HTERT RPE-1 (cell line): Measurements from ENCODE around the gene CAMK1D.

ENCODE experiments used
- in situ Hi-C: fragments of 300-500 bp; cut with MboI; formaldehyde crosslinking; loops from 4 replicates; pipeline ENCODE4 v1.14.3; 2020; ENCODE audit warnings: low sequenced_read_pairs

Gene CAMK1D

DNA sequence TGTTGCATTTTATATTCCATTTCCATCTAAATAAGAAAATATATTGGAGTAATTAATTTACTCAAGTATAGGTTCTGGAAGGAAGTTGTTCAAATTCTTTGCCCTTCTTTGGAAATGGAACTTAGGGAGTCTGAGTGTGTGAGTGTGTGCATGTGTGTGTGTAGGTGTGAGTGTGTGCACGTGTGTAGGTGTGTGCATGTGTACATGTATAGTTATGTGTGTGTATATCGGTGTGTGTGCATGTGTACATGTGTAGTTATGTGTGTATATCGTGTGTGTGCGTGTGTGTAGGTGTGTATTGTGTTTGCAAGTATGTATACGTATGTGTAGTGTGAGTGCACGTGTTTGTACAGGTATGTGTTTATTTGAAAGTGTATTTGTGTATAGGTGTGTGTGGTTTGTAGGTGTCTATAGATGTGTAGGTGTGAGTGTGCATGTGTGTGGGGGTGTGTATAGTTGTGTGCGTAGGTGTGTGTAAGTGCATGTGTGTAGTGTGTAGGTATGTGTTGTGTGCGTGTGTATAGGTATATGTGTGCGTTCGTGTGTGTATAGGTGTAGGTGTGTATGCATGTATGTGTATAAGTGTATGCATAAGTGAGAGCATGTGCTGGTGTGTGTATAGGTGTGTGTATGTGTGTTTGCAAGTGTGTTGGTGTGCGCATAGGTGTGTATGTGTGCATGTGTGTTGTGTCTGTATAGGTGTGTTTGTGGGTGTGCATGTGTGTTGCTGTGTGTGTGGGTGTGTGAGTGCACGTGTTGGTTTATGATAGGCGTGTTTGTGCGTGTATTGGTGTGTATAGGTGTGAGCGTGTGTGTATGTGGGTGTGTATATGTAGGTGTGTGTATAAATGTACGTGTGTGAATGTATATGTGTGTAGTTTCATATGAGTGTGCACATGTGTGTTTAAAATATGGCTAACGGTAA lies 266.2 kb downstream of the CAMK1D start:
- in situ Hi-C loops = no loop called here

GRCh38 chr10:12617191-12618175 lies 268.1 kb downstream of the CAMK1D start:
- in situ Hi-C loops = no loop called here

DNA sequence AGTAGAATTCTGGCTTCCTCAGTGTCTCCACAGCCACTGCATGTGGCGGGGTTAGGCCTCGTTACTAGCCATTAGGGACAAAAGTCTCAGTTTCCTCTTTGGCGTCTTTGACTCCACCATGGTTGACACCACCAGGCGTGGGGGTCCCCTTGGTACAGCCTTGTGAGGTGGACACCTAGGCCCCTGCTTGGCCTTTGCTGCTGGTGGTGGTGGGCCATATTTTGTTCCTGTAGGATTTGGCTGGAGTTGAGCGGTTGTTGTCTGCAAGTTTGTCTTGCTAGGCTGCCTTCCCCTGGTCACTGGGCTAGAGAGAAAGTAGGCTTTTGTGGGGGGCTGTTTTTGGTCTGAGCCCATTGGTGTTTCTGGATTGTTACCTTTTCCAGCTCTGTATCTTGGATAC lies 272.7 kb downstream of the CAMK1D start:
- in situ Hi-C loops = no loop called here

DNA sequence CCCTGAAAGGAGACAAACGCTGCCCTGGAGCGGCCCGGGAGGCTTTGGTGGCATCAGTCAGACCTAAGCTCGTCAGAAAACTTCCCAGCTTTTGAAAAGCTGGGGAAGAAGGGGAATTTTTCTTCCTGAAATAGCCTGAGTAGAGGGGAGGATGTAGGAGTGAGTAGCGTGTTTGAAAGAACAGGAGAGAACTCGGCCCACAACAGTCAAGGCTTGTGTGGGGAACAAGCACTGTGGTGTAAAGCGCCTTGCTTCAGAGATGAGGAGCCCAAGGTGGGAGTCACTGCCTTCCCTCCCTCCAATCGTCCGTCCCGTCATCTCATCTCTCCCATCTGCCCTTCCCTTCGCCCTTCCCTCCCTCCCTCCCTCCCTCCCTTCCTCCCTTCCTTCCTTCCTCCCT lies 273.3 kb downstream of the CAMK1D start:
- in situ Hi-C loops = no loop called here

- in situ Hi-C loops = no loop called here
These were observed 276.2 kb downstream of the CAMK1D start for GRCh38 chr10:12625393-12626023.

DNA sequence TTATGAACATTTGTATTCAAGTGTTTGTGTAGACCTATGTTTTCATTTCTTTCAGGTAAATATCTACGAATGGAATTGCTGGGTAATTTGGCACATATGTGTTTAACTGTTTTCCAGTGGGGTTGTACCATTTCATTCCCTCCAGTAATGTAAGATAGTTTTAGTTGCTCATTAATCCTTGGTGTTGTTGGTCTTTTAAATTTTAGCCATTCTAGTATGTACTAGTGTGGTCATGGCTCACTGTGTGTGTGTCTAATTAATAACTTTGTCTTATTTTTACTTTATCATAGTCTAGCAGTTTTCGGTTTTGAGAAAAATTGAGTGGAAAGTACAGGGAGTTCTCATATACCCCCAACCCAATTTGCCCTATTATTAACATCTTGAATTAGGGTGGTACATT lies 278.8 kb downstream of the CAMK1D start:
- in situ Hi-C loops = no loop called here

- in situ Hi-C loops = no loop called here
These were observed 279.8 kb downstream of the CAMK1D start for GRCh38 chr10:12628964-12629766.

GRCh38 chr10:12629767-12630165 lies 280.4 kb downstream of the CAMK1D start:
- in situ Hi-C loops = no loop called here

DNA sequence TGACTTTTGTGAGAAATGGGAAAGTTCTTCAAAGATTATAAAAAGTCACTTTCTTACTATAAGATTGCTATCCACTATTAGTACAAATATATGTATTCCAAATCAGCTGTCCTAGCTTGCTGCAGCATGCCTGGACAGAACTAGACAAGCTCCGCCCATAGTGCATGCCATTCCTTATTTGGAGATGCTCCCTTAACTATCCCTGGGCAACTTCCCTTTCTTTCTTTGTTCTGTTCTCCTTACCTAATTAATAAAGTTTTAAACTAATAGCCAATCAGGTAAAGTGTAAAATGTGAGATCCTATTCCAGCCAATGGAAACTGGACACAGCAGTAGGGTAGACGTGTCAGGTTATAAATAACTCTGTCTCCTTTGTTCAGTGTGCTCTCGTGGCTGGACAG lies 281.9 kb downstream of the CAMK1D start:
- in situ Hi-C loops = no loop called here

DNA sequence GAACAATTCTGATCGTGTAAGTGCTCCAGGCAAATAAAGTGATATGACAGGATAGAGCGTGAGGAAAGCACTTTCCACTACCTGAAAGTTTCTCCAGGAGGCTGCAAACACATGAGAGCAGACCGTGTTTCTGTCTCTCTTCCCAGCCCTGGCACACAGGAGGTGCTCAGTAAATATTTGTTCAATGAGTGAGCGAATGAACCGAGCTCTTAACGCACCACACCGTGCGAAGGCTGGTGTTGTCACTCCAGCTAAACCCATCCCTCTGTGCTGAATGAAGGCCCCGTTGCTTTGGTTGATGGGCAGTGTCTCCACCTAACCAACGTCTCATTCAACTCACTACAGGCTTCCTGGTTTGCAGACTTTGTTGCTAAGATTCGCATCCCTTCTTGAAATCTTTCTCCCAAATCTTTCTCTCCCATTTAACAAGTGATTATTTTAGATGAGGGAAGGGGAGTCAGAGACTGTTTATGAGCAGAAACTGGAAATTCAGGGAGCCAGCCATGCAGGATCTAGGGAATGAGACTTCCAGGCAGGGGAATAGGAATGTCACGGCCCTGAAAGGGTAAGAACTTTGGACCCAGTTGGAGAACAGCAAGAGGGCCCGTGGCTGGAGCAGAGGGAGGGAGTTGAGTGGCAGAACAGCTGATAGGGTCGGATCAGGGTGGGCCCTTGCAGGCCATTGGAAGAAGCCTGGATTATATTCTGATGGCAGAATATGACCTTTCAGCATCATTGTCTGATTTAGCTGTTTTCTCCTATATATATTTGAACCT lies 282.6 kb downstream of the CAMK1D start:
- in situ Hi-C loops = no loop called here

- in situ Hi-C loops = no loop called here
These were observed 284.7 kb downstream of the CAMK1D start for GRCh38 chr10:12633776-12634620.

- in situ Hi-C loops = no loop called here
These were observed 285.2 kb downstream of the CAMK1D start for GRCh38 chr10:12634621-12634931.

- in situ Hi-C loops = no loop called here
These were observed 285.8 kb downstream of the CAMK1D start for GRCh38 chr10:12635127-12635541.

- in situ Hi-C loops = no loop called here
These were observed 287.2 kb downstream of the CAMK1D start for GRCh38 chr10:12636571-12636970.

DNA sequence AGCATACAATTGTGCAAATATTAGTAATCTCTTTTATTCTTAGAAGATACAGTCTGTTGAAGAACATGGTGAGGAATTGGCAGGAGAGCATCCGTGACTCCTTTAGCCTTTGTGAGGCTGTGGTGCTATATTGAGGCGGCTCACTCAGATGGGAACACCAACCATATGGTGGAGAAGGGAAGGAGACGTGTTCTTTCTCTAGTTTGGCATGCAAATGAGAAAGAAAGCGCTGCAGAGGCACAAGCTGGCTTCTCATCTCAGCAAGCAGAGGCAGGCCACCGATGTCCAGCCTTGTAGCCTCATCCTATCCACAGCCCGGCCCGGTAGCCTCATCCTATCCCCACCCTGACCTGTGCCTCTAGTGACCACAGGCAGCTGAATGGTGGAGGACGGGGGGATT lies 288.3 kb downstream of the CAMK1D start:
- in situ Hi-C loops = no loop called here

DNA sequence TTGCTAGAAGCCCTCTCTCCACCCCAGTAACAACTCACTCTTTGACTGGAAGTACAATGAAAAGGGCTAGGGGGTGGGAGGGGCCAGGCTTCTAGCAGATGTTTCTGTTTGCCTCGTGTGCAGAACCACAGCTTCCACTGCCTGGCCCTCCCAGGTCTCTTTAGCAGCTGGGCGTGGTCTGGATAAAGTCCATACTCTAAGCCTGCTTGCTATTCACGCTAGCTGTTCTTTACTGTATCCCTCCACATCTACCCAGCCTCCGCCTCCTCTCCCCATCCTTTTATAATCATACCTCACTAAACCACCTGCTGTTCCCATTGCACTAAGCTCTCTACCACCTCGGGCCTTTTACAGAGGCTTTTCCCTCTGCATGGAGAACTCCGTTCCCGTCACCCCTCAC lies 288.8 kb downstream of the CAMK1D start:
- in situ Hi-C loops = no loop called here

DNA sequence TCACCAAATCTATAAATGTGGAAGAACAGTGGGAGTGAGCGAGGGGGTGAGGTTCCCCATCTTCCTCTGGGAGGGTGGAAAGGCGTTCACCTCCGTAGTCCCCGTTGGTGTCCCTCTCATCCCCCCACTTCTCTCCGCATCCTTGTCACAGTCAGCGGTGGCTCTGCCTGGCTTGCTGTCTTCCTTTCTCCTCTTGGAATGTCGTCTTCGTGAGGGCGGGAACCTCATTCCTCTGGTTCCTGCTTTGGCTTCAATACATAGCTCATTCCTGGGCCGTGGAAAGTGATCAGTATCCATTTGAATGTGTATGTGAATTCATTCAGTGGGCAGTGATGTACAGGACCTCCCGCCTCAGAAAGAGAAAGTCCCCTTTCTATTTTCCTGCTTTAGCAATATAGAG lies 289.4 kb downstream of the CAMK1D start:
- in situ Hi-C loops = no loop called here

DNA sequence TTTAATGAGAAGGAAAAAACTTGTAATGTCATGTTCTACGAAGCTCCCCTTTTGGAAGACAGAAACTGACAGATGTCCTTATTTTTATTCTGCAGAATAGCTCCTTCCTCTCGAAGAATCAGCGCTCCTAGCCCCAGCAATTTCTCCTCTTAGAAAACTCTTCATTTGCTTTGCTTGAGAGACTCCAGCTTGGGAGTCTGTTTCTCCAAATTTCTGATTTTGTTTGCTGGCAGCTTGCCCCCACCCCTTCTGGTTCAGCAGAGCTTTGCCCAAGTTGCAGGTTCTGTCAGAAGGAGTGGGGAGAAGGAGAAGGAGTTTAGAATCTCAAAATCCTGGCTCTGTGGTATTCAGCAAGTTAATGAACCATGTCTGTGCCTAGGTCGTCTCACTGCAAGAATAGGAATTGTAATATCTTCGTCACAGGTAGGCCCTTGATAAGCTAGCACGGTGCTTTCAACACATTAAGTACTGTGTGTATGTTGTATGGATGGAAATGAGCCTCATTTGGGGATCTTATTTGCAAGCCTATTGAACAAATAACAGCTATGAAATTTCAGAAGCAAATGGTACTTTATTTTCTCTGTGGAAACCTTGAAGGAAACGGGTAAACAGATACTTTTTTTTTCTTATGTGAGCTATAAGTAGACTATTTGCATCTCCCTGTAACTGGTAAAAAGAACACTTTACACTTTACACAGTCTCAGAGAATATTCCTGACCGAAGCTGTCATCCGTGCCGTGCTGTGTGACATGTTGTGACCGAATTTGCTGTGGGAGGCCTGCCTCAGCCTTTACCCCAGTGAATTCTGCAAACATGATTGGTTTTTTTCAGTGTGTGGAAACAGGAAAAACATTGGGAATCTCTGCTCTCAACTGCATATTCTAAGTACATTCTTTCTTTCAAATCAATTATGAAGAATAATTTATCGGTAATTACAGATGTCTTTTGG lies 290.9 kb downstream of the CAMK1D start:
- in situ Hi-C loops = no loop called here
